Measurements from ENCODE around the gene PTPRO.

DNA sequence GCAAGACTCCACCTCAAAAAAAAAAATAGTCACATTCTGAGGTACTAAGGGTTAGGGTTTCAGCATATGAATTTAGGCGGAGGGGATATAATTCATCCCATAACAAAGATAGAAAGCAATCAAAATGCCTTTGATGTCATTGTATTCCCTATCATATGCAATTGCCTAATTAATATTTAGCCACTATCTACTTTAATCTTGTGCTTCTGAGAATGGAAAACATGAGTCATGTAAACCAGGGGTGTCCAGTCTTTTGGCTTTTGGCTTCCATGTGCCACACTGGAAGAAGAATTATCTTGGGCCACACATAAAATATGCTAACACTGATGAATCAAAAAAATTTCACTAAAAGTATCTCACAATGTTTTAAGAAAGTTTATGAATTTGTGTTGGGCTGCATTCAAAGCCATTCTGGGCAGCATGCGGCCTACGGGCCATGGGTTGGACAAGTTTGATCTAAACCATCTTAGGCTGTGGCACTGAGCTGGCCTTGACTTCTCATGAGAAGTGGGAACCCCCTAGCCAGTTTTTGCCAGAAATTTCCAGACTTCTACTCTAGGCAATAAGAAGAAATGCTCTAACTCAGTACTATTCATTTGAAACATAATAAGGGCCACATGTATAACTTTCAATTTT lies 219.8 kb downstream of the PTPRO start:
- TF ChIP-seq POLR2A (IDR thresholded peaks at IDR 0.05): no peak
- TF ChIP-seq, protein P1, sequence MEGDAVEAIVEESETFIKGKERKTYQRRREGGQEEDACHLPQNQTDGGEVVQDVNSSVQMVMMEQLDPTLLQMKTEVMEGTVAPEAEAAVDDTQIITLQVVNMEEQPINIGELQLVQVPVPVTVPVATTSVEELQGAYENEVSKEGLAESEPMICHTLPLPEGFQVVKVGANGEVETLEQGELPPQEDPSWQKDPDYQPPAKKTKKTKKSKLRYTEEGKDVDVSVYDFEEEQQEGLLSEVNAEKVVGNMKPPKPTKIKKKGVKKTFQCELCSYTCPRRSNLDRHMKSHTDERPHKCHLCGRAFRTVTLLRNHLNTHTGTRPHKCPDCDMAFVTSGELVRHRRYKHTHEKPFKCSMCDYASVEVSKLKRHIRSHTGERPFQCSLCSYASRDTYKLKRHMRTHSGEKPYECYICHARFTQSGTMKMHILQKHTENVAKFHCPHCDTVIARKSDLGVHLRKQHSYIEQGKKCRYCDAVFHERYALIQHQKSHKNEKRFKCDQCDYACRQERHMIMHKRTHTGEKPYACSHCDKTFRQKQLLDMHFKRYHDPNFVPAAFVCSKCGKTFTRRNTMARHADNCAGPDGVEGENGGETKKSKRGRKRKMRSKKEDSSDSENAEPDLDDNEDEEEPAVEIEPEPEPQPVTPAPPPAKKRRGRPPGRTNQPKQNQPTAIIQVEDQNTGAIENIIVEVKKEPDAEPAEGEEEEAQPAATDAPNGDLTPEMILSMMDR (IDR thresholded peaks at IDR 0.05): no peak
